ENCODE data around the gene EREG.

EREG gene

GRCh38 chr4:74353858-74354257 is 11.1 kb upstream of the EREG start:
- DNase-seq (ENCODE audit: low spot score): no peak

DNA sequence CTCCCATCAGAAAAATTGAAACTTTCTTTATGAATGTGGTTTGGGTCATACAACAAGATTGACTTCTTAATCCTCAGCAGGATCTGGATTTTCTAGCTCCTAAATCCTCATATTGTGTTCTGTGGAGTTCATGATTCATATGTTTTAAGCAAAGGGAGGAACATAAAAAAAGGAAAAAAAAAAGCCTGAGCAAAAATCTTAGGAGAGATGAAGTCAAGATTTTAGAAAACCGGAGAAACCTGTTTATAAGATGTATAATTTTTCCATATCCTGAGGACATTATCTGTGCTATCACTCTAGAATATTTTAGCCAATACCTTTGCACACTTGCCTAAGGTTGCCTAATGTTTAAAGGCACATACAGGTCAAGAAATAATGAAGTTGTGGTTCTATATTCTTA is 7.0 kb upstream of the EREG start:
- no peak for DNase-seq (ENCODE audit: low spot score)

GRCh38 chr4:74361671-74362070 is 3.3 kb upstream of the EREG start:
- no peak for DNase-seq (ENCODE audit: low spot score)

- no peak for DNase-seq (ENCODE audit: low spot score)
Observed at GRCh38 chr4:74362347-74362746, 2.6 kb upstream of the EREG start.

GRCh38 chr4:74364256-74364651 is 691 bp upstream of the EREG start:
- DNase-seq (ENCODE audit: low spot score): no peak

DNA sequence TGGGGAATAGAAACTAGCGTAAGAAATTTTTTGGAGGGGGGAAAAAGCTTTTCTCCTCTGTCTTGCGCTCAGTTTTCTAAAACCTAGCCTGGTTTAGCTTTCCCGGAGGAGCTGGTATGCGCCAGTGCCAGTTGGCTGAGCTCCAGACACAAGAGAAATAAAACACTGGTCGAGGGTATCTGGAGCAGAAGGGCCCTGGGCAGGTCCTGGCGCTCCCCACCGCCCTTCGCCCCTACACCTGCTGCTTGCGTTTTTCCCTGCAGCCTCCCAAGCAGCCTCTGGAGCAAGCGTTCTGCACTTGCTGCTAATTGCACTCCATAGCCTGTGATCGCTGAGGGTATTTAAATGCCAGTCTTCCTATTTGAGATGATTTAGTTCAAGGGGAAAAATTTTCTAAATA is 816 bp downstream of the EREG start:
- no peak for DNase-seq (ENCODE audit: low spot score)

- no peak for DNase-seq (ENCODE audit: low spot score)
Observed at GRCh38 chr4:74366367-74366911, 1.5 kb downstream of the EREG start.

- no peak for DNase-seq (ENCODE audit: low spot score)
Observed at GRCh38 chr4:74367656-74368290, 2.8 kb downstream of the EREG start.

DNA sequence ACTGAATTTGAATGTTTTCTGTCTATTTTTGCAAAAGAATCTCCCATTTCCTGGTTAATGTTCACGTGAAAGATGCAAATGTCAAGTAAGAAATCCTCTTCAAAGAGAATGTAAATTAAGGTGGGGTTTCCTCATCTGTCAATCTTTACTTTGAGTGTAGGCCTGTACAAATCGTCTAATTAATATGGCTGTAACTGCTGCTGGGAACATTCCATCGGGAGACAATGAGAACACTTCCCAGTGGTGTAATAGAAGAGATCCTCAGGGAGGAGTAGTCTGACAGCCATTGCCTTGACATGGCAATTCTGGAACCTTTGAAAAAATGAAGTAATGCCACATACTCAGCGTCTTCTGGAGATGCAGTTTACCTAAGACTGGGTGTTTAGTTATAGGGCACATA is 3.7 kb downstream of the EREG start:
- no peak for DNase-seq (ENCODE audit: low spot score)

DNA sequence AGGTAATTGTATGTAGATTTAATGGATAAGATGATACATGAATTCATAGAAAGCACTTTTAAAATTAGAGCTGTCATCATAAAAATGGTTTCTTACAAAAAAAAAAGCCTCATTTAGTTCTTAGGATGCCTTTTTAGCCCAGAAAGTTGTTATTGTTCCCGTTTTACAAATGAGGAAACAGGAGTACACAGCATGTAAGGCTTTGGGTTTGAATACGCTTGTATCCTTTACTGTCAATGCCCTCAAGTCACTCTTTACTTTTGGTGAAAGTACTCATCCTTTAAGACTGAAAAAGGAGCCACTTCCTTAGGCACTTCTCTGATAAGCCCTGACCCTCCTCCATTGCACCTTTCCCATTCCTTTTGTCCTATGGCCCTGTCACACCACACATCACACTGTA is 4.9 kb downstream of the EREG start:
- no peak for DNase-seq (ENCODE audit: low spot score)

GRCh38 chr4:74370912-74371311 is 6.0 kb downstream of the EREG start:
- peak; percentile 20 for DNase-seq (ENCODE audit: low spot score)

DNA sequence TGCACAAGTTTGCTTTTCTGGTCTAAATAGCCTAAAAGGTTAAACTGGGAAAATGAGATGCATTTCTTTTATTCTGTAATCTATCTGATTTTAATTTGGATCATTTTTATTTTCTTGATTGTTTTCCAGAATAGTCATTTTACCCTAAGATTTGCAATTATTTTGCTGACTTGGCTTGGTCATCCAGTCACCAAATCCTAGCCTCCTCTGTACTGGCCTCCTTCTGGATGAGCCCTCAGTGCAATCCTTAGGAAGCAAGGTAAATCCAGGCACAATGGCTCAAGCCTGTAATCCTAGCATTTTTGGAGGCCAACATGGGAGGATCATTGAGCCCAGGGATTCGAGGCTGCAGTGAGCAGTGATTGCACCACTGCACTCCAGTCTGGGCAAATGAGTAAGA is 9.2 kb downstream of the EREG start:
- no peak for DNase-seq (ENCODE audit: low spot score)

- no peak for DNase-seq (ENCODE audit: low spot score)
Observed at GRCh38 chr4:74374561-74375327, 9.8 kb downstream of the EREG start.

DNA sequence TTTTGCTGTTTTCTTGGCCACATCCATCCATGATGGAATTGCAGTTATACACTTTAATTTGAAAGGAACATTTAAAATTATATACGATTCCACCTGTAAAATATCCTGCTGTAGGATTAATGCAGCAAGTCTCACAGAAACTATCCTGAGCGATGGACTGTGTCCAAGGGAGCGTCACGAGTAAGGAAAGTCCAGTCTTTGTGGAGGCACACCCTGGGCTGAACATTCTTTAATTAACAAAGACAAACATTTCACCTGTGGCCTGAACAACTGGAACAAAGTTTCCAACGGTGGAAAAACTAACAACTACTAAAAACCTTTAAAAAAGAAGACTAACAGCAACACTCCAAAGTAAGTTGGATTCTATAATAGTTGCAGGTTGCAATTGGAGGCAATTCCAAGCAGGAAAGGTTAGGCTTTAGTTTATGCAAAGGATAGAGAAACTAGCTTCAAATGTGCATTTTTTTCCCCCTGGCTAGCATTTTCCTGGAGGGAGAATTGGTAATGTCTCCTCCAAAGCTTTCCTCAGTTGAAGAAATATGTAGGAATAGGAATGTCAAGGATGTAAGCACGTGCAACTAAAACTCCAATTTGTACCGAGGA is 11.0 kb downstream of the EREG start:
- no peak for DNase-seq (ENCODE audit: low spot score)

DNA sequence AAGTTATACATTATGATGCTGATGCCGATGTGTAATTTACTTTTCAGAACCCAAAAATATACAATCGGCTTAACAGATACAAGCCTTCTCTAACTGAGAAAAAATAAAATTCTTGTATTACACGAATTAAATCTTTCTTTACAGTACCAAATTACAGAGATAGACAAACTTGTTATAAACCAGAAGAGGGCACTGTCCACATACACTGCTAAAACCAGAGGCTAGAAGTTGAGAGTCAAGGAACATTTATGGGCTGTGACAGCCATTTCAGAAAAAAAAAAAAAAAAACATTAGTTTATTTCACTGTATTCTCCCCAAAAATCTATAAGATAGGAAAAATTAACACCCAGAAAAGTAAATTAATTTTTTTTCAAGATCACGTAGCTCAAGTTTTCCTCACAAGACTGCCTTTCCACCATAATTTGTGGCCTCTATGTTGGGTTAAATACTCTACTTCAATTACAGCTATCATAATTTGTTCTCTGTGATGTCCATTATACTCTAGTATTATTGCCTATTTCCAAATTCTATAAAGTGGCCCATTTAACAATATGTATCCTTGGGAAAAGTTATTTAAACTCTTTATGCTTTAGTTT is 12.0 kb downstream of the EREG start:
- peak; percentile 29 for DNase-seq (ENCODE audit: low spot score)

DNA sequence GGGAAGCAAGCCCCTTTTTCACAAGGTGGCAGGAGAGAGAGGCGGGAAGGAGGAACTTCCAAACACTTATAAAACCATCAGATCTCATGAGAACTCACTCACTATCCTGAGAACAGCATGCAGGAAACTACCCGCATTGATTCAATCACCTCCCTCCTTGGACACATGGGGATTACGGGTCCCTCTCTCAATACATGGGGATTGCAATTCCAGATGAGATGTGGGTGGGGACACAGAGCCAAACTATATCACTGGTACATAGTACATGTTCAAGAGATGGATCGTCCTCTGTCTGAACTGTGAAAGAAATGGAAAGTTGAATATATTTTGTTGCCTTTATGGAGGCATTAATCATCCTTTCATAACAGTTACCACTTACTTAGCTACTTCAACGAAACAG is 12.8 kb downstream of the EREG start:
- no peak for DNase-seq (ENCODE audit: low spot score)

- no peak for DNase-seq (ENCODE audit: low spot score)
Observed at GRCh38 chr4:74378573-74378972, 13.6 kb downstream of the EREG start.

DNA sequence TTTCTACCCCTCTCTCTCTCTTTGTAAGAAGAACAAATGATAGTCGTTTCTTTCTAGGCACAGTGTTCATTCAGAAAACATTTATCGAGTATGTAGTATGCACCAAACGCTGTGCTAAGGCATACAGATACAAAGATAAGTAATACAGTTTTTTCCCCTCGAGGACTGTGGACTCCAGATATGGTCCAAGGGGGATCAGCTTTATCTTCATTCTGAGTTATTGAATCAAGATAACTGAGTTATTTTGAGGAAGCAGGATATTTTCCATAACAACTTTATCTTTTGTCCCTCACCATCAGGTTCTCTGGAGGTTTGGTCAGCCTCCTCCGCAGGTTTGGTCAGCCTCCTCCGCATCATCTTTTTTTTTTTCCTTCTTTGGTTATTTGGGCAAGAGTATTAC is 15.0 kb downstream of the EREG start:
- no peak for DNase-seq (ENCODE audit: low spot score)

DNA sequence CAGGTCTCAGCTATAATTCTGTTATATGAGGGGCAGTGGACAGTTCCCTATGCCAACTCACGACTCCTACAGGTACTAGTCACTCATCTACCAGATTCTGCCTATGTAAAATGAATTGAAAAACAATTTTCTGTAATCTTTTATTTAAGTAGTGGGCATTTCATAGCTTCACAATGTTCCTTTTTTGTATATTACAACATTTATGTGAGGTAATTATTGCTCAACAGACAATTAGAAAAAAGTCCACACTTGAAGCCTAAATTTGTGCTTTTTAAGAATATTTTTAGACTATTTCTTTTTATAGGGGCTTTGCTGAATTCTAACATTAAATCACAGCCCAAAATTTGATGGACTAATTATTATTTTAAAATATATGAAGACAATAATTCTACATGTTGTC is 20.4 kb downstream of the EREG start:
- DNase-seq (ENCODE audit: low spot score): no peak

DNA sequence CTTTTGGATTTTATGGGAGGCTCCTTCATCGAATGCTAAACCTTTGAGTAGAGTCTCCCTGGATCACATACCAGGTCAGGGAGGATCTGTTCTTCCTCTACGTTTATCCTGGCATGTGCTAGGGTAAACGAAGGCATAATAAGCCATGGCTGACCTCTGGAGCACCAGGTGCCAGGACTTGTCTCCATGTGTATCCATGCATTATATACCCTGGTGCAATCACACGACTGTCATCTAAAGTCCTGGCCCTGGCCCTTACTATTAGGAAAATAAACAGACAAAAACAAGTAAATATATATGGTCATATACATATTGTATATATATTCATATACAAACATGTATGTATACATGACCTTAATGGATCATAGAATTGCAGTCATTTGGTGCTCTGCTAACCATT is 21.2 kb downstream of the EREG start:
- no peak for DNase-seq (ENCODE audit: low spot score)

GRCh38 chr4:74387790-74388189 is 22.8 kb downstream of the EREG start:
- DNase-seq (ENCODE audit: low spot score): no peak

GRCh38 chr4:74389494-74389893 is 24.5 kb downstream of the EREG start:
- DNase-seq (ENCODE audit: low spot score): no peak

GRCh38 chr4:74390677-74391076 is 25.7 kb downstream of the EREG start:
- no peak for DNase-seq (ENCODE audit: low spot score)

All from CD4-positive, alpha-beta T cell treated with Interleukin-15 for 4 hours (primary cell).